ENCODE results near the gene C3orf20. TPM values are rescaled to one million over a fixed set of nuclear protein-coding genes. Genes with fewer than 3 reads are reported as not detected.

Gene C3orf20
- total and polyA plus RNA-seq, 11 donors, result 0.21 to 0.31 TPM; not detected in 9

DNA sequence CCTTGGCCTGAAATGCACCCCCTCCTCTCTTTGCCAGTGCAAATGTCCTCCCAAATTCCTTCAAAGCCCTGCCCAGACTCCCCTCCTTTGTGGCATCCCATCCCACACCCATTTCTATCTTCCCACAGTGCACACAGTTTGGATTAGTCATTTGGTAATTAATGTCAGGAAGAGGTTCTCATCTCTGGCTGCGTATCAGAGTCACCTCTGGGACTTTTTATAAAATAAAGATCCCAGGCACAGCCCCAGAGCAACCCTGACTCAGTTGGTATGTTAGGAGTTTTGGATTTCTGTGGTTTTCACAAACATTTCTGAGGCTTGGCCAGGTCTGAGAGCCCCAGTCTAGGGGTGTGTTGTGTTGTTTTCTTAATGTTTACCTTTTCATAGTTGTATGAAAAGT is 41.6 kb downstream of the C3orf20 start:
- 46 to 69% (median 54%) methylated on average over 1 of the region's 1 CpG for WGBS, 4 donors
- Histone ChIP-seq H3K27me3 (peaks cover 0 to 3% (median 0%) of the 10 kb centered on the region in 9 donors), H3K36me3 (no peaks in the 10 kb centered on the region), H3K9me3 (peaks cover 0 to 16% (median 4%) of the 10 kb centered on the region in 12 donors), H3K27ac (no peak overlapping the region), H3K4me3 (no peak overlapping the region), H3K4me1 (no peaks in the 10 kb centered on the region)
- TF ChIP-seq, protein P1, sequence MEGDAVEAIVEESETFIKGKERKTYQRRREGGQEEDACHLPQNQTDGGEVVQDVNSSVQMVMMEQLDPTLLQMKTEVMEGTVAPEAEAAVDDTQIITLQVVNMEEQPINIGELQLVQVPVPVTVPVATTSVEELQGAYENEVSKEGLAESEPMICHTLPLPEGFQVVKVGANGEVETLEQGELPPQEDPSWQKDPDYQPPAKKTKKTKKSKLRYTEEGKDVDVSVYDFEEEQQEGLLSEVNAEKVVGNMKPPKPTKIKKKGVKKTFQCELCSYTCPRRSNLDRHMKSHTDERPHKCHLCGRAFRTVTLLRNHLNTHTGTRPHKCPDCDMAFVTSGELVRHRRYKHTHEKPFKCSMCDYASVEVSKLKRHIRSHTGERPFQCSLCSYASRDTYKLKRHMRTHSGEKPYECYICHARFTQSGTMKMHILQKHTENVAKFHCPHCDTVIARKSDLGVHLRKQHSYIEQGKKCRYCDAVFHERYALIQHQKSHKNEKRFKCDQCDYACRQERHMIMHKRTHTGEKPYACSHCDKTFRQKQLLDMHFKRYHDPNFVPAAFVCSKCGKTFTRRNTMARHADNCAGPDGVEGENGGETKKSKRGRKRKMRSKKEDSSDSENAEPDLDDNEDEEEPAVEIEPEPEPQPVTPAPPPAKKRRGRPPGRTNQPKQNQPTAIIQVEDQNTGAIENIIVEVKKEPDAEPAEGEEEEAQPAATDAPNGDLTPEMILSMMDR (IDR thresholded peaks at IDR 0.05), result no peak
- TF ChIP-seq POLR2A (IDR thresholded peaks at IDR 0.05), result no peak
- intact Hi-C loops (cut with DNase I), result no loop called here
- DNase-seq (no peak), ATAC-seq (no peak)

DNA sequence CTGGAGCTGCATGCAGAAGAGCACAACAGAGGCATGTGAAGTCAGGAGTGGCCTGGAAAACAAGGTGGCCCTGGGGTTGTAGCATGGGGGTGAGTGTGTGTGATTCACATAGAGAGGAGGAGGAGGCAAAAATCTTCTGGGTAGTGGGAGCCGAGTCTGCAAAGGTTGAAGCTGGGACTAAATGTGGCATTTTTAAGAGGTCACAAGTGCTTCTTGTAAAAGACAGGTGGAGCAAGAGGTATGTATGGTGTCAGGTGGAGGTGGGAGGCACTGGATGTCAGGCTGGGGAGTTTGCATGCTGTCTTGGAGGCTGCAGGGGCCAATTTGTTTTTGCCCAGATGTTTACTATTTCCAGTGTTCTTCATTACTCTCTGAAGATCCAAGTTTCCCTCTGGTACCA is 42.4 kb downstream of the C3orf20 start:
- TF ChIP-seq, protein P1 (IDR thresholded peaks at IDR 0.05), result no peak
- no peak for TF ChIP-seq POLR2A (IDR thresholded peaks at IDR 0.05)
- Histone ChIP-seq H3K9me3 (peaks cover 0 to 14% (median 4%) of the 10 kb centered on the region in 12 donors), H3K36me3 (no peaks in the 10 kb centered on the region), H3K4me3 (no peak overlapping the region), H3K27me3 (peaks cover 0 to 3% (median 0%) of the 10 kb centered on the region in 9 donors), H3K27ac (no peak overlapping the region), H3K4me1 (no peaks in the 10 kb centered on the region)
- DNase-seq (no peak), ATAC-seq (no peak)
- 70 to 85% (median 76%) methylated on average over 1 of the region's 1 CpG for WGBS, 4 donors
- intact Hi-C loops (cut with DNase I), result no loop called here

DNA sequence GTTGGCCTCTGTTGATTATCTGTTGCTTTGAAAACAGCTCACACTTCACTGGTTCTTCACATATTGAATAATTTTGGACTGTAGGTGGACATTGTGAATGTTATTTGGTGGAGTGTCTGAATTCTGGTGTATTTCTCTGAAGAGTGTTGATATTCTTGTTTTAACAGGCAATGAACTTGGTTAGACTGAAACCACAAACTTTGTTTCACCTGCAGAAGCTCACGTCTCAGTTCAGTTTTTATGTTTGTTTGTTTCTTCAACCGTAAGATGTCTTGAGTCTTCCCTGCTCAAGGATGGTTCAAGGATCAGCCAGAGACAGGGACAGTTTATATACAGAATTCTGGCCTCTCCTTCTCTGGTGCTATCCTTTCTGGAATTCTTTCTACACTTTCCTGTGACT is 43.6 kb downstream of the C3orf20 start:
- peaks cover 0 to 3% (median 0%) of the 10 kb centered on the region in 12 donors for H3K9me3 ChIP-seq
- H3K27ac ChIP-seq, result no peak overlapping the region
- TF ChIP-seq, protein P1 (IDR thresholded peaks at IDR 0.05), result no peak
- 90 to 98% (median 95%) methylated on average over 2 of the region's 2 CpGs for WGBS, 4 donors
- peaks cover 0 to 3% (median 0%) of the 10 kb centered on the region in 9 donors for H3K27me3 ChIP-seq
- H3K36me3 ChIP-seq, result no peaks in the 10 kb centered on the region
- H3K4me3 ChIP-seq, result no peak overlapping the region
- no peak for ATAC-seq
- intact Hi-C loops (cut with DNase I), result no loop called here
- H3K4me1 ChIP-seq, result no peaks in the 10 kb centered on the region
- no peak for DNase-seq

DNA sequence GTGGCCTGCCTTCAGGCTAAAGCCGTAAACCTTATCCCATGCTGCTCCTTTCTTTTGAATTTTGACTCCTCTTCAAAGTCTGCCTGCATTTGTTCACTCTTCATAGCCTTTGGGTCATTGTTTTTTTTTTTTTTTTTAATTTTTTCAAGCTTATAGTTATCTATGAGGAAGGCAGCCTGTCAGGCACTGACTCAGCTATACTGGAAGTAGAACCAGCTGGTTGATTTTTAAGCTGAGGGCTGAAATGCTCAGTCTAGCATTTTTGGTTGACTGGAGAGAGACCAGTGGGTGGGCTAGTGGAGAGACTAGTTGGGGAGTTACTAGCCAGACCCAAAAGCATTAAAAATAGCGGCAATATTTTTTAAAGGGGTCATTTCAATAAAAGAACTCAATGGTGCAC is 44.1 kb downstream of the C3orf20 start:
- Histone ChIP-seq H3K4me3 (no peak overlapping the region), H3K27me3 (peaks cover 0 to 3% (median 0%) of the 10 kb centered on the region in 9 donors), H3K4me1 (peaks cover 0 to 2% (median under 1%) of the 10 kb centered on the region in 12 donors), H3K9me3 (no peaks in the 10 kb centered on the region), H3K27ac (no peak overlapping the region), H3K36me3 (no peaks in the 10 kb centered on the region)
- no peak for ATAC-seq
- intact Hi-C loops (cut with DNase I), result no loop called here
- TF ChIP-seq, protein P1 (IDR thresholded peaks at IDR 0.05), result no peak
- TF ChIP-seq POLR2A (IDR thresholded peaks at IDR 0.05), result no peak
- DNase-seq, result no peak
- 84 to 93% (median 88%) methylated on average over 2 of the region's 2 CpGs for WGBS, 4 donors

All from heart left ventricle (tissue), 16 donors.